Prostate gland (tissue), 2 donors: ENCODE results near the gene P2RY4.

Source experiments
- POLR2A ChIP-seq: fragments of 450-650 bp; IDR thresholded peaks from one replicate; pipeline ENCODE4 v1.6.1; 2016; ENCODE audit warnings: antibody characterized with exemption, mild to moderate bottlenecking
- TF ChIP-seq, protein P1 (sequence below), 4 experiments: fragments of 200-600 bp in 2 of 4; fragments of 450-650 bp in 2 of 4; sonication (generic) in 2 of 4; IDR thresholded peaks; 1 replicate in 3 of 4; 2 replicates in 1 of 4; pipeline ENCODE4 v1.5.1; 2016 to 2019; ENCODE audit warnings: antibody characterized with exemption in 4 of 4, mild to moderate bottlenecking in 2 of 4, moderate library complexity in 2 of 4

DNA sequence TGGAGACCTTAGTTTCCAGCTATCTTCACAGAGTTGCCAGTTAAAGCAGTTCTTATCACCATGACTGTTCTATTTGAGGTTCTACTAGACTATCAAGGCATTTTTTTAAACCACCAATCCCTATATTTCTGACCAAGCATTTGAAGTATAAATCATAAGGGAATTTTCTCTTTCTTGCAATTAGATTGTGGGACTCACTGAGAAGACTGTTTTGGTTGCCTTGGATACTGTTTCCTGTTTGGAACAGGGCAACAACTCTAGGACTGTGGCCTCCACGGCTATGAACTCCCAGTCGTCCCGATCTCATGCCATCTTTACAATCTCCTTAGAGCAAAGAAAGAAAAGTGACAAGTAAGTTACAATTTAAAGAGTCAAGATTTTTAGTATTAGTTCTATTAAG, 41.7 kb upstream of the P2RY4 start:
- TF ChIP-seq, protein P1, sequence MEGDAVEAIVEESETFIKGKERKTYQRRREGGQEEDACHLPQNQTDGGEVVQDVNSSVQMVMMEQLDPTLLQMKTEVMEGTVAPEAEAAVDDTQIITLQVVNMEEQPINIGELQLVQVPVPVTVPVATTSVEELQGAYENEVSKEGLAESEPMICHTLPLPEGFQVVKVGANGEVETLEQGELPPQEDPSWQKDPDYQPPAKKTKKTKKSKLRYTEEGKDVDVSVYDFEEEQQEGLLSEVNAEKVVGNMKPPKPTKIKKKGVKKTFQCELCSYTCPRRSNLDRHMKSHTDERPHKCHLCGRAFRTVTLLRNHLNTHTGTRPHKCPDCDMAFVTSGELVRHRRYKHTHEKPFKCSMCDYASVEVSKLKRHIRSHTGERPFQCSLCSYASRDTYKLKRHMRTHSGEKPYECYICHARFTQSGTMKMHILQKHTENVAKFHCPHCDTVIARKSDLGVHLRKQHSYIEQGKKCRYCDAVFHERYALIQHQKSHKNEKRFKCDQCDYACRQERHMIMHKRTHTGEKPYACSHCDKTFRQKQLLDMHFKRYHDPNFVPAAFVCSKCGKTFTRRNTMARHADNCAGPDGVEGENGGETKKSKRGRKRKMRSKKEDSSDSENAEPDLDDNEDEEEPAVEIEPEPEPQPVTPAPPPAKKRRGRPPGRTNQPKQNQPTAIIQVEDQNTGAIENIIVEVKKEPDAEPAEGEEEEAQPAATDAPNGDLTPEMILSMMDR (IDR thresholded peaks at IDR 0.05): no peak
- no peak for TF ChIP-seq POLR2A
